Right atrium auricular region (tissue), 2 donors: ENCODE data around the gene RPS26. TPM values are rescaled to one million over a fixed set of nuclear protein-coding genes. Genes with fewer than 3 reads are reported as not detected.

Experiments
- DNase-seq: peaks from one replicate; pipeline ENCODE4 v3.0.0-alpha.2; 2019; ENCODE audit warnings: low spot score
- H3K27ac ChIP-seq, 2 donors: fragments of 200-600 bp; sonication (generic); 1 replicate in 1 of 2; 2 replicates in 1 of 2; pipeline ENCODE4 v1.5.1; 2016 to 2019
- H3K27me3 ChIP-seq, 2 donors: fragments of 200-600 bp; sonication (generic); one replicate each; pipeline versions ENCODE4 v1.5.1 to v1.6.0; 2017 to 2019
- H3K36me3 ChIP-seq: fragments of 200-600 bp; sonication (generic); one replicate; pipeline ENCODE4 v1.5.1; 2016
- H3K4me1 ChIP-seq, 2 donors: fragments of 200-600 bp; sonication (generic); one replicate each; pipeline versions ENCODE4 v1.5.1 to v1.6.0; 2017 to 2019
- H3K4me3 ChIP-seq, 2 donors: fragments of 200-600 bp; sonication (generic); 1 replicate in 1 of 2; 2 replicates in 1 of 2; pipeline ENCODE4 v1.5.1; 2017 to 2019; ENCODE audit warnings: mild to moderate bottlenecking in 1 of 2, moderate library complexity in 1 of 2
- H3K9me3 ChIP-seq, 2 donors: fragments of 200-600 bp; sonication (generic); one replicate each; pipeline ENCODE4 v1.5.1; 2019
- total RNA-seq, 2 donors: library from RNA; depleted of rRNA; stranded (reverse); fragments of >200 nt; gene quantifications; one replicate each; pipeline ENCODE4 v1.1.0, GENCODE V29; 2016
- TF ChIP-seq, protein P1 (sequence below), 2 donors: fragments of 200-600 bp; sonication (generic); IDR thresholded peaks; one replicate each; pipeline ENCODE4 v1.5.1; 2019; ENCODE audit warnings: antibody characterized with exemption in 2 of 2

RPS26 gene
- total RNA-seq, 2 donors from 2014 or later = 134 to 1,492 TPM

DNA sequence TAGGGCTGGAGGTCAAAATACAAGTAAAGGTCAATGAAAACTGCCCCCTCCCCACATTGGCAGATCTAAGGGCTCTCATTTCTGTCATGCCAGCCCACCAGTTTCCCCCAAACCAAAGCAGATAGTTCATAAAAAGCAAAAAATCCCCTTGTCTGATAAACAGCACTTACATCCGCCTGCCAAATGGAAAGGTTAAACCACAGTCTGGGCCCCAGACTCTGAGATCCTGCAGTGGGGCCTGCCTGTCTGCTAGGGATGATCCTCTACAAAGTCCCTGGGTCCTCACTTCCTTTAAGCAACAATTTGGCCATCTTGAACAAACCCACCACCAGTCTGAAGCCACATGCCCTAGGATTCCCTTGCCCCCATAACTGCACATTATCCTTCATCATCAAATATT, 9.7 kb upstream of the RPS26 start:
- Histone ChIP-seq H3K27me3 (no peaks in the 10 kb centered on the region), H3K36me3 (peaks cover 29% of the 10 kb centered on the region), H3K27ac (no peak overlapping the region), H3K9me3 (no peaks in the 10 kb centered on the region), H3K4me1 (no peaks in the 10 kb centered on the region), H3K4me3 (no peak overlapping the region)
- TF ChIP-seq, protein P1, sequence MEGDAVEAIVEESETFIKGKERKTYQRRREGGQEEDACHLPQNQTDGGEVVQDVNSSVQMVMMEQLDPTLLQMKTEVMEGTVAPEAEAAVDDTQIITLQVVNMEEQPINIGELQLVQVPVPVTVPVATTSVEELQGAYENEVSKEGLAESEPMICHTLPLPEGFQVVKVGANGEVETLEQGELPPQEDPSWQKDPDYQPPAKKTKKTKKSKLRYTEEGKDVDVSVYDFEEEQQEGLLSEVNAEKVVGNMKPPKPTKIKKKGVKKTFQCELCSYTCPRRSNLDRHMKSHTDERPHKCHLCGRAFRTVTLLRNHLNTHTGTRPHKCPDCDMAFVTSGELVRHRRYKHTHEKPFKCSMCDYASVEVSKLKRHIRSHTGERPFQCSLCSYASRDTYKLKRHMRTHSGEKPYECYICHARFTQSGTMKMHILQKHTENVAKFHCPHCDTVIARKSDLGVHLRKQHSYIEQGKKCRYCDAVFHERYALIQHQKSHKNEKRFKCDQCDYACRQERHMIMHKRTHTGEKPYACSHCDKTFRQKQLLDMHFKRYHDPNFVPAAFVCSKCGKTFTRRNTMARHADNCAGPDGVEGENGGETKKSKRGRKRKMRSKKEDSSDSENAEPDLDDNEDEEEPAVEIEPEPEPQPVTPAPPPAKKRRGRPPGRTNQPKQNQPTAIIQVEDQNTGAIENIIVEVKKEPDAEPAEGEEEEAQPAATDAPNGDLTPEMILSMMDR (IDR thresholded peaks at IDR 0.05) = no peak
- no peak for DNase-seq

DNA sequence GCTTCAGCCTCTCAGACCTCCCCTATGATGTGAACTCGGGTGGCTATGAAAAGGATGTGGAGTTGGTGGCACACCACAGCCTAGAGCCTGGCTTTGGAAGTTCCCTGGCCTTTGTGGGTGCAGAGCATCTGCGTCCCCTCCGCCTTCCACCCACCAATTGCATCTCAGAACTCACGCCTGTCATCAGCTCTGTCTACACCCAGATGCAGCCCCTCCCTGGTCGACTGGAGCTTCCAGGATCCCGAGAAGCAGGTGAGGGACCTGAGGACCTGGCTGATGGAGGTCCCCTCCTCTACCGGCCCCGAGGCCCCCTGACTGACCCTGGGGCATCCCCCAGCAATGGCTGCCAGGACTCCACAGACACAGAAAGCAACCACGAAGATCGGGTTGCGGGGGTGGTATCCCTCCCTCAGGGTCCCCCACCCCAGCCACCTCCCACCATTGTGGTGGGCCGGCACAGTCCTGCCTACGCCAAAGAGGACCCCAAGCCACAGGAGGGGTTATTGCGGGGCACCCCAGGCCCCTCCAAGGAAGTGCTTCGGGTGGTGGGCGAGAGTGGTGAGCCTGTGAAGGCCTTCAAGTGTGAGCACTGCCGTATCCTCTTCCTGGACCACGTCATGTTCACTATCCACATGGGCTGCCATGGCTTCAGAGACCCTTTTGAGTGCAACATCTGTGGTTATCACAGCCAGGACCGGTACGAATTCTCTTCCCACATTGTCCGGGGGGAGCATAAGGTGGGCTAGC, 7.0 kb upstream of the RPS26 start:
- H3K27me3 ChIP-seq = no peaks in the 10 kb centered on the region
- TF ChIP-seq, protein P1 (IDR thresholded peaks at IDR 0.05) = no peak
- H3K36me3 ChIP-seq = peaks cover 29% of the 10 kb centered on the region
- no peaks in the 10 kb centered on the region for H3K4me1 ChIP-seq
- H3K27ac ChIP-seq = no peak overlapping the region
- no peak overlapping the region for H3K4me3 ChIP-seq
- DNase-seq = no peak
- H3K9me3 ChIP-seq = no peaks in the 10 kb centered on the region

DNA sequence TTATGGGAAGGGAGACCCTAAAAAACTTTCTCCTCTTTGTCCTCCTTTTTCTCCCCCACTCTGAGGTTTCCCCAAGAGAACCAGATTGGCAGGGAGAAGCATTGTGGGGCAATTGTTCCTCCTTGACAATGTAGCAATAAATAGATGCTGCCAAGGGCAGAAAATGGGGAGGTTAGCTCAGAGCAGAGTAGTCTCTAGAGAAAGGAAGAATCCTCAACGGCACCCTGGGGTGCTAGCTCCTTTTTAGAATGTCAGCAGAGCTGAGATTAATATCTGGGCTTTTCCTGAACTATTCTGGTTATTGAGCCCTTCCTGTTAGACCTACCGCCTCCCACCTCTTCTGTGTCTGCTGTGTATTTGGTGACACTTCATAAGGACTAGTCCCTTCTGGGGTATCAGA, 4.6 kb upstream of the RPS26 start:
- H3K36me3 ChIP-seq = peaks cover 29% of the 10 kb centered on the region
- no peak overlapping the region for H3K4me3 ChIP-seq
- no peaks in the 10 kb centered on the region for H3K9me3 ChIP-seq
- H3K27ac ChIP-seq = no peak overlapping the region
- DNase-seq = no peak
- peaks cover 0 to 6% of the 10 kb centered on the region in 2 donors for H3K4me1 ChIP-seq
- TF ChIP-seq, protein P1 (IDR thresholded peaks at IDR 0.05) = no peak
- H3K27me3 ChIP-seq = no peaks in the 10 kb centered on the region

DNA sequence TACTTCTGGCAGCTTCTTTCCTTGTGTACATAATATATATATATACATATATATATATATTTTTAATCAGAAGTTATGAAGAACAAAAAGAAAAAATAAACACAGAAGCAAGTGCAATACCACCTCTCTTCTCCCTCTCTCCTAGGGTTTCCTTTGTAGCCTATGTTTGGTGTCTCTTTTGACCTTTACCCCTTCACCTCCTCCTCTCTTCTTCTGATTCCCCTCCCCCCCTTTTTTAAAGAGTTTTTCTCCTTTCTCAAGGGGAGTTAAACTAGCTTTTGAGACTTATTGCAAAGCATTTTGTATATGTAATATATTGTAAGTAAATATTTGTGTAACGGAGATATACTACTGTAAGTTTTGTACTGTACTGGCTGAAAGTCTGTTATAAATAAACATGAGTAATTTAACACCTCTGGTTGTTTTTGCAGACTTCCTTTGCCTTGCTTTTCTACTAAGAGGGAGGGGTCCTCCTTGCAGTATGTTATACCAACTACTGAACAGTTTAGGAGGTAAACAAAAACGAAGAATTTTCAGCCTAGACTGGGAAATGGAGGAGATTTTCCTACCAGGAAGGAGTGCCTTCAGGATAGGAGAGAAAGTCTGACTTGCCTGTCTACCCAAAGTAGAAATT, 3.6 kb upstream of the RPS26 start:
- no peak overlapping the region for H3K27ac ChIP-seq
- no peak overlapping the region for H3K4me3 ChIP-seq
- no peaks in the 10 kb centered on the region for H3K27me3 ChIP-seq
- no peaks in the 10 kb centered on the region for H3K9me3 ChIP-seq
- DNase-seq = no peak
- peaks cover 0 to 14% of the 10 kb centered on the region in 2 donors for H3K4me1 ChIP-seq
- TF ChIP-seq, protein P1 (IDR thresholded peaks at IDR 0.05) = no peak
- H3K36me3 ChIP-seq = peaks cover 27% of the 10 kb centered on the region

DNA sequence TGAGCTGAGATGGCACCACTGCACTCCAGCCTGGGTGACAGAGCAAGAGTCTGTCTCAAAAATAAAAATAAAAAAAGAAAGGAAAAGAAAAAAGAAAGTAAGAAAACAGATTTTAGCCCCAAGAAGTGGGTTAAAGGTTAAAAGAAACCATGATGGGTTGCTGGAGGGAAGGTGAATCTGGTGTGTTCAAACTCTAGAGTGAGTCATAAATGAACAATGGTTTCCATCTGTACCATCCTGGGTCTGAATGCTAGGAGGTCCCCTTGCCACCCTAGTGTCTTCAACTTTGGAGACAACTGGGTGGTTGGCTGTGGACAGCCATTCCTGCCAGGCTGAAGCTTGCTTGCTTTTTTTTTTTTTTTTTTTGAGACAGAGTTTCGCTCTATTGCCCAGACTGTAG, 1.6 kb upstream of the RPS26 start:
- H3K36me3 ChIP-seq = peaks cover 31% of the 10 kb centered on the region
- no peaks in the 10 kb centered on the region for H3K9me3 ChIP-seq
- H3K27me3 ChIP-seq = no peaks in the 10 kb centered on the region
- H3K27ac ChIP-seq = no peak overlapping the region
- no peak overlapping the region for H3K4me3 ChIP-seq
- no peak for DNase-seq
- TF ChIP-seq, protein P1 (IDR thresholded peaks at IDR 0.05) = no peak
- peaks cover 0 to 16% of the 10 kb centered on the region in 2 donors for H3K4me1 ChIP-seq
